Measurements from ENCODE around the gene C11orf91. TPM values are rescaled to one million over a fixed set of nuclear protein-coding genes. Genes with fewer than 3 reads are reported as not detected.

C11orf91 gene
- total RNA-seq, 1 donor from 2014 or later = not detected

DNA sequence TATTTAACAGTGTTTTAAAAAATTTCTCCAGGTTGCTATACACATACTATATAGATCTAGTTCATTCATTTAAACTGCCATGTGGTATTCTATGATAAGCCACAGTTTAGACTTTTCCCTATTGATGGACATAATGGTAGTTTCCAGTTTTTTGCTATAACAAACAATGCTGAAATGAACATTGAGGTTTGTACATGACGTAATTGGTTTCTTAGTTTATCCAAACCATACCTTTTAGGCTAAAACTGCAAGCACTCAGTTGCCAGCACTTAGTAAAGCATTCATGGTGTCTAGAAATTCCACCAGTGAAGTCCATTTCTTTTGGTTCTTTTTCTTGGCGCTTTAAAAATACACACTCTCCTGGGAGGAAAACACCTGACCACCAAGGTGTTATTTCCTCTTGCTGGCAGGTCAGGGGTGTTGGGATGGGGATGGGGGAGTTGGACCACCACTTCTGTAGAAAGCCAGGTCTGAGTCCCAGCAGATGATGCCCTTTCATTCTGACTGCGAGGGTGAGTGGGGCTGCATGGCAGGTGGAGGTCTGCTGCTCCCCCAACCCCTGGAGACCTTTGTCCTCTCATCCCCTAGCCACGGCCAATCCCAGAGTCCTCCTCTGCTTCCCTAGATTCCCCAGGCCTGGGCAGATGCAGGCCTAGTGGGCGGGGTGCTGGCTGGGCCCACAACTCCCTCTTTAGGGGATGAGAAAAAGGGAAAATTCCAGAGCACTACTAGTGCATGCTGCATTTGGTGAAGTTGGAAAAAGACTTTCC, 41.1 kb downstream of the C11orf91 start:
- intact Hi-C loops (cut with micrococcal nuclease) = no loop called here
- no peak overlapping the region for H3K4me3 ChIP-seq
- no peak for DNase-seq
- no peak overlapping the region for H3K27ac ChIP-seq (replicated peaks)
- no peaks in the 10 kb centered on the region for H3K9me3 ChIP-seq (replicated peaks)
- no peaks in the 10 kb centered on the region for H3K4me1 ChIP-seq
- no peaks in the 10 kb centered on the region for H3K27me3 ChIP-seq (ENCODE audit: low read depth)
- TF ChIP-seq, protein P1, sequence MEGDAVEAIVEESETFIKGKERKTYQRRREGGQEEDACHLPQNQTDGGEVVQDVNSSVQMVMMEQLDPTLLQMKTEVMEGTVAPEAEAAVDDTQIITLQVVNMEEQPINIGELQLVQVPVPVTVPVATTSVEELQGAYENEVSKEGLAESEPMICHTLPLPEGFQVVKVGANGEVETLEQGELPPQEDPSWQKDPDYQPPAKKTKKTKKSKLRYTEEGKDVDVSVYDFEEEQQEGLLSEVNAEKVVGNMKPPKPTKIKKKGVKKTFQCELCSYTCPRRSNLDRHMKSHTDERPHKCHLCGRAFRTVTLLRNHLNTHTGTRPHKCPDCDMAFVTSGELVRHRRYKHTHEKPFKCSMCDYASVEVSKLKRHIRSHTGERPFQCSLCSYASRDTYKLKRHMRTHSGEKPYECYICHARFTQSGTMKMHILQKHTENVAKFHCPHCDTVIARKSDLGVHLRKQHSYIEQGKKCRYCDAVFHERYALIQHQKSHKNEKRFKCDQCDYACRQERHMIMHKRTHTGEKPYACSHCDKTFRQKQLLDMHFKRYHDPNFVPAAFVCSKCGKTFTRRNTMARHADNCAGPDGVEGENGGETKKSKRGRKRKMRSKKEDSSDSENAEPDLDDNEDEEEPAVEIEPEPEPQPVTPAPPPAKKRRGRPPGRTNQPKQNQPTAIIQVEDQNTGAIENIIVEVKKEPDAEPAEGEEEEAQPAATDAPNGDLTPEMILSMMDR (IDR thresholded peaks at IDR 0.05; ENCODE audit: borderline replicate concordance) = no peak
- no peaks in the 10 kb centered on the region for H3K36me3 ChIP-seq

- TF ChIP-seq, protein P1 (IDR thresholded peaks at IDR 0.05; ENCODE audit: borderline replicate concordance) = no peak
Observed at GRCh38 chr11:33658195-33658900, 42.3 kb downstream of the C11orf91 start.

DNA sequence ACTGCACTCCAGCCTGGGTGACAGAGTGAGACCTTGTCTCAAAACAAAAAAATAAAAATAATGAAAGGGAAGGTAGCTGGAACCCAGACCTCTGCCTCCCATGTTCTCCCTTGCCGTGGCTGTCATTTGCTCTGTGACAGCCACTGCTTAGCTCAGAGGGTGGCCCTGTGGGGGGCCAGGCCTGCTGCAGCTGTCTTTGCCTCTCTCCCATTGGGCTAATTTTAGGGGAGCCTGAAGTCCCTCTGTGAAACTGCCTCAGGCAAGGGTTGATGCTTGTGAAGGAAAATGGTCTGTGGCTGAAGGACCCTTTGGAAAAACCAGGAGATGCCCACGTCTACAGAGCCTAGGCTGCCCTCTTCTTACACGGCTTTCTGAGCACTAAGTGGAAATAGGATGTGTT, 42.9 kb downstream of the C11orf91 start:
- Histone ChIP-seq H3K27me3 (ENCODE audit: low read depth) (no peaks in the 10 kb centered on the region), H3K36me3 (no peaks in the 10 kb centered on the region), H3K4me1 (peaks cover 6% of the 10 kb centered on the region), H3K4me3 (no peak overlapping the region), H3K9me3 (replicated peaks) (no peaks in the 10 kb centered on the region), H3K27ac (replicated peaks) (no peak overlapping the region)
- intact Hi-C loops (cut with micrococcal nuclease) = no loop called here
- TF ChIP-seq, protein P1 (IDR thresholded peaks at IDR 0.05; ENCODE audit: borderline replicate concordance) = no peak
- no peak for DNase-seq

More at GRCh38 chr11:33658195-33658900, 42.3 kb downstream of the C11orf91 start:
- H3K27me3 ChIP-seq (ENCODE audit: low read depth) = no peaks in the 10 kb centered on the region
- peaks cover under 1% of the 10 kb centered on the region for H3K4me1 ChIP-seq
- no peak overlapping the region for H3K4me3 ChIP-seq
- no peak for DNase-seq
- H3K27ac ChIP-seq (replicated peaks) = no peak overlapping the region
- no peaks in the 10 kb centered on the region for H3K9me3 ChIP-seq (replicated peaks)
- H3K36me3 ChIP-seq = no peaks in the 10 kb centered on the region
- intact Hi-C loops (cut with micrococcal nuclease) = no loop called here

DNA sequence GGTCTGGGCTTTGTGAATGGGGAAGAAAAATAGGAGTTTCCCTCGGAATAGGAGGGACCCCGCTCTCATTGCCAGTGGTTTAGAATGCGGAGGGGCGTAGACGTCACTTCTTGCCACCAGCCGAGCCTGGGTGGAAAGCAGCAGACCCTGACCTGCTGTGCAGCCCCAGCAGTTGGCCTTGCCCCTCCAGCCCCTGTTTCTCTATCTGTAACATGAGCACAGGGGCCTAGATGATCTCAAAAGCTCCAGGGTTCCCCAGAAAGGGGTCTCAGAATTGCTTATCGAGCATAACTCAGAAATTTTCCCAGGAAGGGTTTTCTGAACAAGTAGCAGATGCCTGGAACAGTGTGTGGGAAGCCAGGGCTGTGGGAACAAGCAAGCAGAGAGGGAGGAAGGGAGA, 43.9 kb downstream of the C11orf91 start:
- no peak for DNase-seq
- TF ChIP-seq, protein P1 (IDR thresholded peaks at IDR 0.05; ENCODE audit: borderline replicate concordance) = no peak
- H3K36me3 ChIP-seq = no peaks in the 10 kb centered on the region
- H3K4me3 ChIP-seq = no peak overlapping the region
- H3K27me3 ChIP-seq (ENCODE audit: low read depth) = no peaks in the 10 kb centered on the region
- H3K27ac ChIP-seq (replicated peaks) = no peak overlapping the region
- peaks cover 16% of the 10 kb centered on the region for H3K4me1 ChIP-seq
- H3K9me3 ChIP-seq (replicated peaks) = no peaks in the 10 kb centered on the region
- intact Hi-C loops (cut with micrococcal nuclease) = no loop called here

GRCh38 chr11:33655842-33656600, 44.6 kb downstream of the C11orf91 start:
- Histone ChIP-seq H3K36me3 (no peaks in the 10 kb centered on the region), H3K27me3 (ENCODE audit: low read depth) (no peaks in the 10 kb centered on the region), H3K27ac (replicated peaks) (no peak overlapping the region), H3K9me3 (replicated peaks) (no peaks in the 10 kb centered on the region), H3K4me1 (peaks cover 21% of the 10 kb centered on the region), H3K4me3 (no peak overlapping the region)
- DNase-seq = no peak
- intact Hi-C loops (cut with micrococcal nuclease) = no loop called here
- TF ChIP-seq, protein P1 (IDR thresholded peaks at IDR 0.05; ENCODE audit: borderline replicate concordance) = no peak
